Measurements from ENCODE around the gene SLC1A5.

- TF ChIP-seq POLR2AphosphoS5 (IDR thresholded peaks at IDR 0.05; ENCODE audit: low read depth, low read length) (no peak), POLR2A (IDR thresholded peaks at IDR 0.05; ENCODE audit: low read depth, low read length) (no peak), TAF1 (IDR thresholded peaks at IDR 0.05; ENCODE audit: borderline replicate concordance, low read depth, low read length) (no peak)
Observed at GRCh38 chr19:46788968-46789338, 559 bp upstream of the SLC1A5 start.
